GM10266 (cell line): ENCODE data around the gene CRTC1.
A peak's percentile ranks its signal among the peaks of the same experiment; 100 is the strongest.
"Not testable (repeated sequence)": the region's sequence is repeated elsewhere in the genome, so short reads cannot be mapped to it uniquely, and the experiment has no call there.

ENCODE experiments used
- DNase-seq: peaks from one replicate; pipeline ENCODE4 v3.0.0; 2012; ENCODE audit errors: extremely low spot score
- TF ChIP-seq, protein P1 (sequence below): IDR thresholded peaks from 2 replicates; pipeline ENCODE4 v1.5.1; 2012; ENCODE audit warnings: mild to moderate bottlenecking, low read depth; ENCODE audit not compliant: control insufficient read depth, insufficient read depth; ENCODE audit errors: missing control alignments

The CRTC1 gene

DNA sequence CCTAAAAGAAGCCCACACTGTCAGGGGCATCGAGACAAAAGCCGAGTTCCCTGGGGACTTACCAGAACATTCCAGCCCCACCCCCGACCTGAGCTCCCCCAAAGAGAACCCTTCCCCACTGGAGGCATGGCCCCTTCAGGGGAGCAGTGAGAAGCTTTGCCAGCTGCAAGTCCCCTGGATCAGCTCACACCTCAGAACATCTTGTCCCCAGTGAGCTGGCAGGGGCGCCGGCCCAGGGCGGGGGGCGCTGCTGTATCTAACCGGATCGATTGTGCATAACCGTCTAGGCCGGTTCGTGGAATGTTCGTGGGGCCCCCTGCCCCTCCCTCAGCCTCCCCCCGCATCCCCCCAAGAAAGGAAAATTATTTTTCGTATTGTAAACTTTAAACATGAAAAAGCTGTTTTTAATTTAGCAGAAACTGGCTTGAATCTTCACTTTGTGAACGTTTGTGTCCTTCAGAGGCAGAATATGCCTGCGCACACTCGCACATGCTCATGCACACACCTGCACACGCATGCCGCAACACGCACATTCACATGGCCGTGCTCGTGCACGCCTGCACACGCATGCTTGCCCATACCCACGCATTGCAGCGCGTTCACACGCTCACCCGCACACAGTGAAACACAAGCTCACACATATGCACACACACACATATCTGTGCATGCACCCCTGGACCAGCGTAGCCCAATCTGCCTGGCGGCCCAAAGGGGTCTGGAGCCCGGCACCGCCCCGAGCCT, 12.0 kb upstream of the CRTC1 start:
- no peak for DNase-seq
- TF ChIP-seq, protein P1, sequence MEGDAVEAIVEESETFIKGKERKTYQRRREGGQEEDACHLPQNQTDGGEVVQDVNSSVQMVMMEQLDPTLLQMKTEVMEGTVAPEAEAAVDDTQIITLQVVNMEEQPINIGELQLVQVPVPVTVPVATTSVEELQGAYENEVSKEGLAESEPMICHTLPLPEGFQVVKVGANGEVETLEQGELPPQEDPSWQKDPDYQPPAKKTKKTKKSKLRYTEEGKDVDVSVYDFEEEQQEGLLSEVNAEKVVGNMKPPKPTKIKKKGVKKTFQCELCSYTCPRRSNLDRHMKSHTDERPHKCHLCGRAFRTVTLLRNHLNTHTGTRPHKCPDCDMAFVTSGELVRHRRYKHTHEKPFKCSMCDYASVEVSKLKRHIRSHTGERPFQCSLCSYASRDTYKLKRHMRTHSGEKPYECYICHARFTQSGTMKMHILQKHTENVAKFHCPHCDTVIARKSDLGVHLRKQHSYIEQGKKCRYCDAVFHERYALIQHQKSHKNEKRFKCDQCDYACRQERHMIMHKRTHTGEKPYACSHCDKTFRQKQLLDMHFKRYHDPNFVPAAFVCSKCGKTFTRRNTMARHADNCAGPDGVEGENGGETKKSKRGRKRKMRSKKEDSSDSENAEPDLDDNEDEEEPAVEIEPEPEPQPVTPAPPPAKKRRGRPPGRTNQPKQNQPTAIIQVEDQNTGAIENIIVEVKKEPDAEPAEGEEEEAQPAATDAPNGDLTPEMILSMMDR: no peak

DNA sequence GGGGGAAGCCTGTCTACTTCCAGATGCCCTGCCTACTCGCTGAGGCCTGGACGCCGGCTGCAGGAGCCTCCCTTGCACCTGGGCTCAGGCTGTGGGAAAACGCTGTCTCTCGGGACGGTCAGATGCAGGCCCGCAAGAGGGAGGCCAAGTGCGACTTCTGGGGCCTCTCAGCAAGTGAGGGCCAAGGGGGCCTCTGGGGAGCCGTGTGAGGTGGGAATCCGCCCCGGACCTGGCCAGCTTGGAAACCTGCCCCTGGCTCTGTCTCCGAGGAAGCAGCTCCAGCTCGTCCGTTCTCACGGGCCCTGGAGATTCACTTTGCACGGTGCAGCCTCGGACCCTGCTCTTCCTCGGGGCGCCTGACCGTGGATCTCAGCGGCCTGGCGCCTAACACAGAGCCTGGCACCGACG, 11.4 kb upstream of the CRTC1 start:
- no peak for DNase-seq
- TF ChIP-seq, protein P1: no peak

DNA sequence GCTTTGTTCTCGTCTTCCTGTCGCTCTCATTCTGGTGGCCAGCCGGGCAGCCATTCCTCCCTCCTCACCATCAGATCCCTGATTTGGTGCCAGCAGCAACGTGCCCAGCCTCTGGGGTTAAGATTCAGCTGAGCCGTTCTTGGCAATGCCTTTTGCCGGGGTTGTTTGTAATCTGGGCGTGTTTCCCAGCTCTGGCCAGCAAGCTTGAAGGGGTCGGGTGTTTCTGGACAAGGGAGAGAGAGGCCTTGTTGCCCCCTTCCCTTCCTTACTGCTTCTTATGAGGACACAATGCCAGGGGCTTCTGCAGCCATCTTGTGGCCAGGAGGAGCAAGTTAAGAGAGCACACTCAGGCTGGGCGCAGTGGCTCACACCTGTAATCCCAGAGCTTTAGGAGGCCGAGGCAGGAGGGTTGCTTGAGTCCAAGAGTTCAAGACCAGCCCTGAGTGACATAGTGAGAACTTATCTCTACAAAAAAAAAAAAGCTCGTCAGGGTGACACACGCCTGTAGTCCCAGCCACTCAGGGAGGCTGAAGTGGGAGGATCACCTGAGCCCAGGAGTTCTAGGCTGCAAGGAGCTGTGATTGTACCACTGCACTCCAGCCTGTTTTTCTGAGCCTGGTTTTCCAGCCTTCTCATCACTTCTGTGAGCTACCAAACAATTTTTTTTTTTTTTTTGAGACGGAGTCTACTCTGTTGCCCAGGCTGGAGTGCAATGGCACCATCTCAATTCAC, 10.7 kb upstream of the CRTC1 start:
- TF ChIP-seq, protein P1: peak; percentile 28
- DNase-seq: no peak

DNA sequence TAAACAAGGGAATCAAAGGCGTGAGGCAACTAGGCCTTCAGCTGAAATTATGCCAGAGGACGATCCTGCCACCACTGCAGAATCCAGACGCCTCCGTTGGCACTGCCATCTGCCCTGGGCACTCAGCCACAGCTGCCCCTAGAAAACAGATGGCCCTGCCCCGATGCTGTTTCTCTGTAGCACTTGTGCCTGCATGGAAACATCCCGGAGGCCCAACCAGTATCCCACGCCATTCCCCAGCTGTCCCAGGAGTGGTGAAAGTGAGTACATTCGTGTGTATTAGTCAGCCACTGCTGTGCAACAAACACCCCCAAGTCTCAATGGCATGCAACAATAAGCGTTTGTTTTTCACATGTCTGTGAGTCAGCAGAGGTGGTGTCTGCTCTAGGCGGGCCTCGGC, 8.9 kb upstream of the CRTC1 start:
- no peak for DNase-seq
- TF ChIP-seq, protein P1: no peak

DNA sequence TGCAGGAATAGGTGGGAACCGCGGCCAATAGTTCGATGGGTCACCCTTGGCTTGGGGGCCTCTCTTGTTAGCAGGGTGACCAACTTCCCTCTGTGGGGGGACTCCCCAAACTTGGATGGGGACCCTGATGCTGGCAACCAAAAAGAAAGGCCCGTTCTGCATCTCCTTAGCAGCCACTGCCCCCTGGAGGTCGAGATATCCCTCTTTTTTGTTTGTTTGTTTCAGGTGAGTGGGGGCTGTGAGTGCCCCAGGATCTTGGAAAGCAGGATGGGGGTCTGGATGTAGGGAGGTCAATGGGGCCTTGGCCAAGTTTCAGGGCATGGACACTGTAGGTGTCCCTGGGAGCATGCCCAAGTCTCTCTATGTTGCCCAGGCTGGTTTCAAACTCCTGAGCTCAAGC, 7.7 kb upstream of the CRTC1 start:
- TF ChIP-seq, protein P1: peak; percentile 46
- DNase-seq: peak; percentile 62

DNA sequence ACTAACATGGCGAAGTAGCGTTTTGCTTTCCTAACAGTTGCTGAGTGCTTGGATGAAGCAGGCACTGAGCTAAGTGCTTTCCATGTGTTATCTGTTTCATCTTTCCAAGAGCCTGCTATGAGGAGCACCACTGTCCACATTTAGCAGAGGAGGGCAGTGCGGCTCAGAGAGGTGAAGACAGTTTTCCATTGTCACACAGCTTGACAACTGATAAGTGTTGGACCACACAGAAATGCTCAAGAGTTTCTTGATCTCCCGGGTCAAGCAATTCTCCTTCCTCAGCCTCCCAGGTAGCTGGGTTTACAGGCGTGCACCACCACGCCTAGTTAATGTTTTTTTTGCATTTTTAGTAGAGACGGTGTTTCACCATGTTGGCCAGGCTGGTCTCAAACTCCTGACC, 6.8 kb upstream of the CRTC1 start:
- no peak for DNase-seq
- TF ChIP-seq, protein P1: no peak

DNA sequence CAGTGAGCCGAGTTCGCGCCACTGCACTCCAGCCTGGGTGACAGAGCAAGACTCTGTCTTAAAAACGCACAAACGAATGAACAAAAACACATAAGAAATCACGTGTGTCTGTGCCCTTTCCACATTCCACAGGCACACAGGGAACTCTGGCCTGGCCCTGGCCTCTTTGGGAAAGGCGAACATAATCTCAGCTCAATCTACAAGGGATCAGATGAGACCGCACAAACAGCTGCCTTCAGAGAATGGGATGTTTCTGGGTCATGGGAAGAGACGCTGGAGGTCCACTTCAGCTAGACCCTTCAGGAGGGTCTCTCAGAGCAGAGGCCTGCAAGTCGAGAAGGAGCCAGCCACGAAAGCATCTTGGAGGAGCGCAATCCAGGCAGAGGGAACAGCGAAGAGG, 6.3 kb upstream of the CRTC1 start:
- TF ChIP-seq, protein P1: no peak
- DNase-seq: no peak

DNA sequence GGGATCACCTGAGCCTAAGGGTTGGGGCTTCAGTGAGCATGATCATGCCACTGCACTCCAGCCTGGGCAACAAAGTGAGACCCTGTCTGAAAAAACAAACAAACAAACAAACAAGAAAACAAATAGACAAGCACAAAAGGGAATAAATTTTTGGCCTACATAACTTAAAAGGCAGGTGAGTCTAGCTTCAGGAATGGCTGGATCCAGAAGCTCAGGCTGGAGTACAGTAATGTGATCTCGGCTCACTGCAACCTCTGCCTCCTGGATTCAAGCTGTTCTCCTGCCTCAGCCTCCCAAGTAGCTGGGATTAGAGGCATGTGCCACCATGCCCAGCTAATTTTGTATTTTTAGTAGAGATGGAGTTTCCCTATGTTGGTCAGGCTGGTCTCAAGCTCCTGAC, 3.3 kb upstream of the CRTC1 start:
- DNase-seq: not testable (repeated sequence)
